Esophagus (tissue), 2 donors: Measurements from ENCODE around the gene KCNK7. TPM values are rescaled to one million over a fixed set of nuclear protein-coding genes. Genes with fewer than 3 reads are reported as not detected.

Source experiments
- H3K27ac ChIP-seq, 2 donors: one replicate each; pipeline ENCODE4 v1.5.1; 2013; ENCODE audit warnings: low read depth in 2 of 2, mild to moderate bottlenecking in 2 of 2, inconsistent platforms in 1 of 2, low read length in 1 of 2, moderate library complexity in 1 of 2
- H3K27me3 ChIP-seq, 2 donors: one replicate each; pipeline ENCODE4 v1.6.1; 2013; ENCODE audit warnings: low read length in 2 of 2, control low read depth in 1 of 2, mild to moderate bottlenecking in 1 of 2; ENCODE audit not compliant: insufficient read depth in 2 of 2, control insufficient read depth in 1 of 2
- H3K36me3 ChIP-seq, 2 donors: one replicate each; pipeline ENCODE4 v1.6.1; 2013; ENCODE audit warnings: low read length in 1 of 2; ENCODE audit not compliant: control insufficient read depth in 2 of 2, insufficient read depth in 2 of 2
- H3K4me1 ChIP-seq, 2 donors: one replicate each; pipeline ENCODE4 v1.6.1; 2013; ENCODE audit warnings: low read length in 1 of 2; ENCODE audit not compliant: control insufficient read depth in 2 of 2, insufficient read depth in 2 of 2
- H3K4me3 ChIP-seq, 2 donors: one replicate each; pipeline ENCODE4 v1.5.1; 2013; ENCODE audit warnings: low read length in 2 of 2, mild to moderate bottlenecking in 2 of 2, low read depth in 1 of 2, moderate library complexity in 1 of 2
- H3K9me3 ChIP-seq, 2 donors: one replicate each; pipeline ENCODE4 v1.6.1; 2013; ENCODE audit warnings: mild to moderate bottlenecking in 2 of 2, low read depth in 1 of 2, low read length in 1 of 2, moderate library complexity in 1 of 2; ENCODE audit not compliant: control insufficient read depth in 2 of 2, insufficient read depth in 1 of 2
- WGBS, 2 donors: extraction: QIAGEN DNeasy Blood & Tissue Kit; methylation state at CpG; one replicate each; pipeline ENCODE4 v1.1.7; 2013; 5-methylcytosine and 5-hydroxymethylcytosine counted together
- polyA plus RNA-seq, 2 donors: library from polyadenylated mRNA; stranded (reverse); fragments of 200-250 nt; gene quantifications; one replicate each; pipeline ENCODE4 v1.2.3, GENCODE V29; 2013
- donor health status: healthy with polysubstance abuse.
- donor health status: Bipolar disorder and iron deficiency.

Gene KCNK7
- polyA plus RNA-seq, 2 donors, result 18.4 to 19.8 TPM

GRCh38 chr11:65637794-65638419, 42.3 kb upstream of the KCNK7 start, which contains the start of gene SIPA1:
Gene SIPA1, plus strand, starts transcription at chr11:65638101. Its CDS starts 2,821 bp downstream, at chr11:65640922.
- H3K4me3 ChIP-seq, result peak within 1 kb of the TSS; percentile 67 to 83
- H3K36me3 ChIP-seq, result peaks cover 4 to 36% of the 10 kb centered on the region in 2 donors
- no peaks in the 10 kb centered on the region for H3K27me3 ChIP-seq
- H3K27ac ChIP-seq, result peak within 1 kb of the TSS; percentile 91 to 94
- H3K4me1 ChIP-seq, result peaks cover 8 to 13% of the 10 kb centered on the region in 2 donors
- H3K9me3 ChIP-seq, result no peaks in the 10 kb centered on the region
- WGBS, 2 donors, result 4% methylated on average over 34 to 46 of the region's 46 CpGs

- no peaks in the 10 kb centered on the region for H3K9me3 ChIP-seq
- H3K27ac ChIP-seq, result peak overlapping the region; percentile 47 to 94
- WGBS, 2 donors, result 85 to 88% methylated on average over 3 of the region's 3 CpGs
- H3K4me1 ChIP-seq, result peaks cover 8 to 12% of the 10 kb centered on the region in 2 donors
- no peaks in the 10 kb centered on the region for H3K27me3 ChIP-seq
- H3K36me3 ChIP-seq, result peaks cover 4 to 36% of the 10 kb centered on the region in 2 donors
- H3K4me3 ChIP-seq, result peak overlapping the region in 1 of 2 donors; percentile 2
Measured at GRCh38 chr11:65637032-65637557, 41.5 kb upstream of the KCNK7 start.

- Histone ChIP-seq H3K27me3 (no peaks in the 10 kb centered on the region), H3K4me3 (no peak overlapping the region), H3K4me1 (peaks cover 8 to 9% of the 10 kb centered on the region in 2 donors), H3K9me3 (no peaks in the 10 kb centered on the region), H3K36me3 (peaks cover 4 to 42% of the 10 kb centered on the region in 2 donors), H3K27ac (no peak overlapping the region)
- WGBS, 2 donors, result 87 to 91% methylated on average over 25 to 28 of the region's 28 CpGs
Measured at GRCh38 chr11:65636108-65637031, 40.8 kb upstream of the KCNK7 start.

- Histone ChIP-seq H3K9me3 (no peaks in the 10 kb centered on the region), H3K27me3 (no peaks in the 10 kb centered on the region), H3K4me1 (peaks cover 8 to 9% of the 10 kb centered on the region in 2 donors), H3K36me3 (peaks cover 13 to 51% of the 10 kb centered on the region in 2 donors), H3K27ac (no peak overlapping the region), H3K4me3 (no peak overlapping the region)
- WGBS, 2 donors, result 88 to 91% methylated on average over 46 of the region's 46 CpGs
Measured at GRCh38 chr11:65634905-65635731, 39.5 kb upstream of the KCNK7 start.

- H3K36me3 ChIP-seq, result peaks cover 17 to 57% of the 10 kb centered on the region in 2 donors
- no peaks in the 10 kb centered on the region for H3K9me3 ChIP-seq
- H3K4me3 ChIP-seq, result no peak overlapping the region
- no peak overlapping the region for H3K27ac ChIP-seq
- H3K4me1 ChIP-seq, result peaks cover 5 to 6% of the 10 kb centered on the region in 2 donors
- WGBS, 2 donors, result 91 to 94% methylated on average over 11 of the region's 11 CpGs
- no peaks in the 10 kb centered on the region for H3K27me3 ChIP-seq
Measured at GRCh38 chr11:65634440-65634839, 38.8 kb upstream of the KCNK7 start.

GRCh38 chr11:65634109-65634436, 38.5 kb upstream of the KCNK7 start:
- H3K9me3 ChIP-seq, result no peaks in the 10 kb centered on the region
- no peak overlapping the region for H3K4me3 ChIP-seq
- H3K27ac ChIP-seq, result no peak overlapping the region
- no peaks in the 10 kb centered on the region for H3K27me3 ChIP-seq
- peaks cover 5 to 6% of the 10 kb centered on the region in 2 donors for H3K4me1 ChIP-seq
- H3K36me3 ChIP-seq, result peaks cover 17 to 61% of the 10 kb centered on the region in 2 donors
- 88 to 92% methylated on average over 14 of the region's 14 CpGs for WGBS, 2 donors

GRCh38 chr11:65633390-65634108, 37.9 kb upstream of the KCNK7 start:
- no peak overlapping the region for H3K27ac ChIP-seq
- WGBS, 2 donors, result 80 to 83% methylated on average over 20 of the region's 20 CpGs

GRCh38 chr11:65630215-65630614, 34.6 kb upstream of the KCNK7 start:
- no peaks in the 10 kb centered on the region for H3K9me3 ChIP-seq
- WGBS, 2 donors, result 84 to 91% methylated on average over 11 of the region's 11 CpGs
- no peak overlapping the region for H3K27ac ChIP-seq
- H3K36me3 ChIP-seq, result peaks cover 22 to 72% of the 10 kb centered on the region in 2 donors
- no peak overlapping the region for H3K4me3 ChIP-seq
- H3K4me1 ChIP-seq, result peaks cover 0 to 4% of the 10 kb centered on the region in 2 donors
- no peaks in the 10 kb centered on the region for H3K27me3 ChIP-seq

More at GRCh38 chr11:65633390-65634108, 37.9 kb upstream of the KCNK7 start:
- H3K27me3 ChIP-seq, result no peaks in the 10 kb centered on the region
- peaks cover 5 to 6% of the 10 kb centered on the region in 2 donors for H3K4me1 ChIP-seq
- no peak overlapping the region for H3K4me3 ChIP-seq
- peaks cover 21 to 65% of the 10 kb centered on the region in 2 donors for H3K36me3 ChIP-seq
- H3K9me3 ChIP-seq, result no peaks in the 10 kb centered on the region
